H9 (cell line): ENCODE measurements around the gene SPNS3. TPM values are rescaled to one million over a fixed set of nuclear protein-coding genes. Genes with fewer than 3 reads are reported as not detected.

ENCODE experiments used
- DNase-seq: peaks from one replicate; pipeline ENCODE4 v3.0.0-alpha.2; 2017
- H2AFZ ChIP-seq: one replicate; pipeline ENCODE4 v1.6.1; 2013; ENCODE audit warnings: mild to moderate bottlenecking, low read length, control low read depth, moderate library complexity
- H2AK5ac ChIP-seq: 2 replicates; pipeline ENCODE4 v1.6.1; 2013; ENCODE audit warnings: low read length, control low read depth, mixed read lengths; ENCODE audit not compliant: insufficient read length
- H2BK120ac ChIP-seq: one replicate; pipeline ENCODE4 v1.6.1; 2013; ENCODE audit warnings: low read depth, mild to moderate bottlenecking, low read length, control low read depth, inconsistent platforms; ENCODE audit not compliant: poor library complexity, severe bottlenecking
- H2BK12ac ChIP-seq: 2 replicates; pipeline ENCODE4 v1.6.1; 2013; ENCODE audit warnings: low read length, control low read depth, mixed read lengths, low read depth; ENCODE audit not compliant: insufficient read length
- H2BK15ac ChIP-seq: 2 replicates; pipeline ENCODE4 v1.6.1; 2013; ENCODE audit warnings: low read depth, low read length, control low read depth
- H2BK20ac ChIP-seq: one replicate; pipeline ENCODE4 v1.6.1; 2013; ENCODE audit warnings: low read depth, mild to moderate bottlenecking, low read length, control low read depth, inconsistent platforms; ENCODE audit not compliant: poor library complexity, severe bottlenecking
- H2BK5ac ChIP-seq: 2 replicates; pipeline ENCODE4 v1.6.1; 2013; ENCODE audit warnings: low read length, control low read depth, mixed read lengths; ENCODE audit not compliant: insufficient read length
- H3K14ac ChIP-seq: 2 replicates; pipeline ENCODE4 v1.6.1; 2013; ENCODE audit warnings: low read length, control low read depth; ENCODE audit not compliant: insufficient read depth
- H3K18ac ChIP-seq: 2 replicates; pipeline ENCODE4 v1.6.1; 2013; ENCODE audit warnings: low read depth, mild to moderate bottlenecking, mixed read lengths, low read length, control low read depth; ENCODE audit not compliant: insufficient read length
- H3K23ac ChIP-seq: 2 replicates; pipeline ENCODE4 v1.6.1; 2013; ENCODE audit warnings: low read length, control low read depth, mixed read lengths, low read depth; ENCODE audit not compliant: insufficient read length
- H3K23me2 ChIP-seq: 2 replicates; pipeline ENCODE4 v1.6.1; 2013; ENCODE audit warnings: low read depth, mild to moderate bottlenecking, mixed read lengths, low read length, control low read depth; ENCODE audit not compliant: insufficient read length, poor library complexity, severe bottlenecking
- H3K27ac ChIP-seq: 2 replicates; pipeline ENCODE4 v1.5.1; 2013; ENCODE audit warnings: low read length, control low read depth, mixed read lengths, low read depth; ENCODE audit not compliant: insufficient read length
- H3K27me3 ChIP-seq: 2 replicates; pipeline ENCODE4 v1.6.1; 2013; ENCODE audit warnings: low read length, control low read depth, inconsistent platforms; ENCODE audit not compliant: insufficient read depth
- H3K4ac ChIP-seq: 2 replicates; pipeline ENCODE4 v1.6.1; 2013; ENCODE audit warnings: low read depth, mild to moderate bottlenecking, control low read depth, inconsistent platforms, low read length, moderate library complexity
- H3K4me1 ChIP-seq: 2 replicates; pipeline ENCODE4 v1.6.1; 2013; ENCODE audit warnings: low read length, control low read depth, inconsistent platforms; ENCODE audit not compliant: insufficient read depth
- H3K4me2 ChIP-seq: 2 replicates; pipeline ENCODE4 v1.6.1; 2013; ENCODE audit warnings: low read length, control low read depth, mixed read lengths; ENCODE audit not compliant: insufficient read length, insufficient read depth
- H3K56ac ChIP-seq: 2 replicates; pipeline ENCODE4 v1.6.1; 2013; ENCODE audit warnings: low read depth, mild to moderate bottlenecking, mixed read lengths, low read length, control low read depth; ENCODE audit not compliant: insufficient read length
- H3K79me1 ChIP-seq: 2 replicates; pipeline ENCODE4 v1.6.1; 2013; ENCODE audit warnings: low read depth, mild to moderate bottlenecking, moderate library complexity, low read length, control low read depth, inconsistent platforms; ENCODE audit not compliant: insufficient read depth, poor library complexity, severe bottlenecking
- H3K79me2 ChIP-seq: 2 replicates; pipeline ENCODE4 v1.6.1; 2013; ENCODE audit warnings: low read length, control low read depth, inconsistent platforms; ENCODE audit not compliant: insufficient read depth
- H3K9ac ChIP-seq: 2 replicates; pipeline ENCODE4 v1.6.1; 2013; ENCODE audit warnings: low read length, control low read depth, mixed read lengths; ENCODE audit not compliant: insufficient read length; ENCODE audit errors: extremely low read depth
- H3K9me3 ChIP-seq: one replicate; pipeline ENCODE4 v1.6.1; 2013; ENCODE audit warnings: low read depth, low read length, inconsistent platforms; ENCODE audit not compliant: control insufficient read depth
- H3T11ph ChIP-seq: one replicate; pipeline ENCODE4 v1.6.1; 2013; ENCODE audit warnings: mild to moderate bottlenecking, low read length, control low read depth, inconsistent platforms
- H4K20me1 ChIP-seq: one replicate; pipeline ENCODE4 v1.6.1; 2013; ENCODE audit not compliant: control insufficient read depth, insufficient read length, insufficient read depth
- H4K5ac ChIP-seq: 2 replicates; pipeline ENCODE4 v1.6.1; 2013; ENCODE audit warnings: low read depth, mild to moderate bottlenecking, mixed read lengths, low read length, control low read depth; ENCODE audit not compliant: insufficient read length
- H4K8ac ChIP-seq: replicated peaks from 2 replicates; pipeline ENCODE4 v1.6.1; 2013; ENCODE audit warnings: low read length, control low read depth, mixed read lengths, low read depth; ENCODE audit not compliant: insufficient read length
- H4K91ac ChIP-seq: 2 replicates; pipeline ENCODE4 v1.6.1; 2013; ENCODE audit warnings: low read depth, mild to moderate bottlenecking, moderate library complexity, mixed read lengths, low read length, control low read depth; ENCODE audit not compliant: insufficient read length
- H3K27ac Mint-ChIP-seq, 3 experiments: 2 replicates in 2 of 3; 3 replicates in 1 of 3; pipeline ENCODE4 v1.8.0; 2020 to 2021; ENCODE audit warnings: mixed read lengths in 3 of 3, mild to moderate bottlenecking in 1 of 3, moderate library complexity in 1 of 3
- H3K27me3 Mint-ChIP-seq: 2 replicates; pipeline ENCODE4 v1.8.0; 2021; ENCODE audit warnings: low read depth, mild to moderate bottlenecking, moderate library complexity, mixed read lengths
- H3K36me3 Mint-ChIP-seq, 3 experiments: 2 replicates in 2 of 3; 3 replicates in 1 of 3; pipeline ENCODE4 v1.8.0; 2020 to 2021; ENCODE audit warnings: low read depth in 3 of 3, mixed read lengths in 3 of 3; ENCODE audit not compliant: insufficient read depth in 1 of 3
- H3K4me1 Mint-ChIP-seq, 2 experiments: 2 replicates each; pipeline ENCODE4 v1.8.0; 2020; ENCODE audit warnings: mixed read lengths in 2 of 2
- H3K4me3 Mint-ChIP-seq, 2 experiments: 2 replicates in 1 of 2; 3 replicates in 1 of 2; pipeline ENCODE4 v1.8.0; 2020 to 2021; ENCODE audit warnings: mild to moderate bottlenecking in 2 of 2, mixed read lengths in 2 of 2, moderate library complexity in 1 of 2
- H3K9me3 Mint-ChIP-seq, 2 experiments: 2 replicates in 1 of 2; 3 replicates in 1 of 2; pipeline ENCODE4 v1.8.0; 2020; ENCODE audit warnings: mild to moderate bottlenecking in 2 of 2, mixed read lengths in 2 of 2, moderate library complexity in 1 of 2
- WGBS: extraction: QIAGEN DNeasy Blood & Tissue Kit; methylation state at CpG from one replicate; pipeline ENCODE4 v1.1.7; 2013; ENCODE audit warnings: missing lambda C conversion rate, low lambda C conversion rate, mixed read lengths; ENCODE audit not compliant: insufficient read length; ENCODE audit errors: extremely low coverage; 5-methylcytosine and 5-hydroxymethylcytosine counted together
- total RNA-seq: library from RNA; stranded (reverse); gene quantifications from 2 replicates; pipeline ENCODE4 v1.2.1, GENCODE V29; 2021
- TF ChIP-seq, protein P1 (sequence below): fragments of 200-600 bp; sonication (generic); conservative IDR thresholded peaks from 3 replicates; pipeline ENCODE4 v1.8.0; 2021; ENCODE audit warnings: antibody characterized with exemption, mild to moderate bottlenecking

SPNS3 gene
- total RNA-seq, 1 experiment from 2014 or later: not detected

DNA sequence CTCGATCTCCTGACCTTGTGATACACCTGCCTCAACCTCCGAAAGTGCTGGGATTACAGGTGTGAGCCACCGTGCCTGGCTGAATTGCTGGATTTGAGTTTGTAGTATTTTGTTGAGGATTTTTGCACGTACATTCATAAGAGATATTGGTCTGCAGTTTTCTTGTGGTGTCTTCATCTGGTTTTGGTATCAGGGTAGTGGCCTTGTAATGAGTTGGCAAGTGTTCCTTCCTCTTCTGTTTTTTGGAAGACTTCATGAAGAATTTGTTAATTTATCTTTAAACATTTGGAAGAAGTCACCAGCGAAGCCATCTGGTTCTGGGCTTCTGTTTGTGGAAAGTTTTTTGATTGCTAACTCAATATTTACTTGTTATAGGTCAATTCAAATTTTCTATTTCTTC lies 26.9 kb downstream of the SPNS3 start:
- Histone ChIP-seq H2BK5ac (no peak overlapping the region), H3K9me3 (no peaks in the 10 kb centered on the region), H2BK20ac (no peak overlapping the region), H4K20me1 (no peaks in the 10 kb centered on the region), H3K79me1 (no peaks in the 10 kb centered on the region), H4K91ac (no peak overlapping the region), H2AK5ac (no peak overlapping the region), H3K23me2 (no peaks in the 10 kb centered on the region), H2AFZ (no peak overlapping the region), H3K56ac (no peak overlapping the region), H2BK12ac (no peak overlapping the region), H3K4me1 (no peaks in the 10 kb centered on the region), H3K79me2 (no peaks in the 10 kb centered on the region), H3K27ac (no peak overlapping the region), H3K14ac (no peak overlapping the region), H3K9ac (no peak overlapping the region), H3K4ac (no peak overlapping the region), H3K27me3 (no peaks in the 10 kb centered on the region), H3K4me2 (no peak overlapping the region), H4K8ac (no peak overlapping the region), H2BK120ac (no peak overlapping the region), H3T11ph (no peak overlapping the region), H4K5ac (no peak overlapping the region), H3K18ac (no peak overlapping the region), H3K23ac (no peak overlapping the region), H2BK15ac (no peak overlapping the region)
- H3K36me3 Mint-ChIP-seq: no peaks in the 10 kb centered on the region
- WGBS: no CpG with 5 or more reads among the region's 5 CpGs
- H3K4me3 Mint-ChIP-seq: no peak overlapping the region
- H3K4me1 Mint-ChIP-seq: no peaks in the 10 kb centered on the region
- H3K9me3 Mint-ChIP-seq: peaks cover 3 to 10% of the 10 kb centered on the region in 2 experiments; a peak in 3 of 5 replicates
- TF ChIP-seq, protein P1, sequence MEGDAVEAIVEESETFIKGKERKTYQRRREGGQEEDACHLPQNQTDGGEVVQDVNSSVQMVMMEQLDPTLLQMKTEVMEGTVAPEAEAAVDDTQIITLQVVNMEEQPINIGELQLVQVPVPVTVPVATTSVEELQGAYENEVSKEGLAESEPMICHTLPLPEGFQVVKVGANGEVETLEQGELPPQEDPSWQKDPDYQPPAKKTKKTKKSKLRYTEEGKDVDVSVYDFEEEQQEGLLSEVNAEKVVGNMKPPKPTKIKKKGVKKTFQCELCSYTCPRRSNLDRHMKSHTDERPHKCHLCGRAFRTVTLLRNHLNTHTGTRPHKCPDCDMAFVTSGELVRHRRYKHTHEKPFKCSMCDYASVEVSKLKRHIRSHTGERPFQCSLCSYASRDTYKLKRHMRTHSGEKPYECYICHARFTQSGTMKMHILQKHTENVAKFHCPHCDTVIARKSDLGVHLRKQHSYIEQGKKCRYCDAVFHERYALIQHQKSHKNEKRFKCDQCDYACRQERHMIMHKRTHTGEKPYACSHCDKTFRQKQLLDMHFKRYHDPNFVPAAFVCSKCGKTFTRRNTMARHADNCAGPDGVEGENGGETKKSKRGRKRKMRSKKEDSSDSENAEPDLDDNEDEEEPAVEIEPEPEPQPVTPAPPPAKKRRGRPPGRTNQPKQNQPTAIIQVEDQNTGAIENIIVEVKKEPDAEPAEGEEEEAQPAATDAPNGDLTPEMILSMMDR: no peak
- DNase-seq: no peak
- H3K27ac Mint-ChIP-seq: no peak overlapping the region
- H3K27me3 Mint-ChIP-seq: peaks cover 15% of the 10 kb centered on the region
